Tibial nerve (tissue), 4 donors: Measurements from ENCODE around the gene UGDH.

Experiments
- EP300 ChIP-seq, 2 donors: sonication (generic); formaldehyde crosslinking; IDR thresholded peaks; one replicate each; pipeline ENCODE4 v1.6.1; 2017; ENCODE audit warnings: antibody characterized with exemption in 2 of 2, mild to moderate bottlenecking in 1 of 2
- POLR2A ChIP-seq, 2 donors: fragments of 450-650 bp; IDR thresholded peaks; one replicate each; pipeline ENCODE4 v1.6.1; 2017; ENCODE audit warnings: antibody characterized with exemption in 2 of 2, mild to moderate bottlenecking in 2 of 2, moderate library complexity in 2 of 2
- TF ChIP-seq, protein P1 (sequence below), 5 experiments: fragments of 200-600 bp in 3 of 5; fragments of 450-650 bp in 2 of 5; sonication (generic) in 3 of 5; IDR thresholded peaks; one replicate each; pipeline ENCODE4 v1.5.1; 2016 to 2019; ENCODE audit warnings: antibody characterized with exemption in 5 of 5, mild to moderate bottlenecking in 3 of 5, moderate library complexity in 2 of 5

GRCh38 chr4:39452860-39453587 is 74.2 kb downstream of the UGDH start:
- TF ChIP-seq, protein P1, sequence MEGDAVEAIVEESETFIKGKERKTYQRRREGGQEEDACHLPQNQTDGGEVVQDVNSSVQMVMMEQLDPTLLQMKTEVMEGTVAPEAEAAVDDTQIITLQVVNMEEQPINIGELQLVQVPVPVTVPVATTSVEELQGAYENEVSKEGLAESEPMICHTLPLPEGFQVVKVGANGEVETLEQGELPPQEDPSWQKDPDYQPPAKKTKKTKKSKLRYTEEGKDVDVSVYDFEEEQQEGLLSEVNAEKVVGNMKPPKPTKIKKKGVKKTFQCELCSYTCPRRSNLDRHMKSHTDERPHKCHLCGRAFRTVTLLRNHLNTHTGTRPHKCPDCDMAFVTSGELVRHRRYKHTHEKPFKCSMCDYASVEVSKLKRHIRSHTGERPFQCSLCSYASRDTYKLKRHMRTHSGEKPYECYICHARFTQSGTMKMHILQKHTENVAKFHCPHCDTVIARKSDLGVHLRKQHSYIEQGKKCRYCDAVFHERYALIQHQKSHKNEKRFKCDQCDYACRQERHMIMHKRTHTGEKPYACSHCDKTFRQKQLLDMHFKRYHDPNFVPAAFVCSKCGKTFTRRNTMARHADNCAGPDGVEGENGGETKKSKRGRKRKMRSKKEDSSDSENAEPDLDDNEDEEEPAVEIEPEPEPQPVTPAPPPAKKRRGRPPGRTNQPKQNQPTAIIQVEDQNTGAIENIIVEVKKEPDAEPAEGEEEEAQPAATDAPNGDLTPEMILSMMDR (IDR thresholded peaks at IDR 0.05): no peak
- TF ChIP-seq POLR2A (IDR thresholded peaks at IDR 0.05) (no peak), EP300 (IDR thresholded peaks at IDR 0.05) (no peak)
